OCI-LY3 (cell line): ENCODE results near the gene SNED1.

Experiments
- H2AFZ ChIP-seq: fragments of 200-600, 300-600 bp; shearing (Covaris generic); 2 replicates; pipeline ENCODE4 v1.6.0; 2014; ENCODE audit warnings: antibody characterized with exemption, low read depth, low read length
- H3K27ac ChIP-seq: fragments of 200-600, 300-600 bp; sonication (generic); 2 replicates; pipeline ENCODE4 v1.5.1; 2014; ENCODE audit warnings: mild to moderate bottlenecking, low read length, moderate library complexity, mixed read lengths
- H3K27me3 ChIP-seq: fragments of 200-600, 300-600 bp; sonication (generic); 2 replicates; pipeline ENCODE4 v1.6.1; 2014; ENCODE audit warnings: low read depth, low read length, mixed read lengths
- H3K36me3 ChIP-seq: fragments of 200-600, 300-600 bp; sonication (generic); replicated peaks from 2 replicates; pipeline ENCODE3; 2014; ENCODE audit warnings: low read depth, low read length, mixed read lengths
- H3K4me1 ChIP-seq: fragments of 300-600, 200-600 bp; sonication (generic); 2 replicates; pipeline ENCODE4 v1.6.1; 2014; ENCODE audit warnings: low read length, mixed read lengths
- H3K4me2 ChIP-seq: fragments of 200-600, 300-600 bp; sonication (generic); 2 replicates; pipeline ENCODE4 v1.6.1; 2014; ENCODE audit warnings: low read length, mixed read lengths
- H3K4me3 ChIP-seq: fragments of 300-600, 200-600 bp; sonication (generic); 2 replicates; pipeline ENCODE4 v1.5.1; 2014; ENCODE audit warnings: antibody characterized with exemption, mild to moderate bottlenecking, low read length, moderate library complexity
- H3K79me2 ChIP-seq: fragments of 300-600, 200-600 bp; shearing (Covaris generic); 2 replicates; pipeline ENCODE4 v1.6.1; 2014; ENCODE audit warnings: mild to moderate bottlenecking, low read length, mixed read lengths
- H3K9ac ChIP-seq: fragments of 300-600, 200-600 bp; shearing (Covaris generic); 2 replicates; pipeline ENCODE4 v1.6.0; 2014; ENCODE audit warnings: mild to moderate bottlenecking, low read length, moderate library complexity
- H3K9me3 ChIP-seq: fragments of 200-600, 300-600 bp; shearing (Covaris generic); 2 replicates; pipeline ENCODE4 v1.6.1; 2014; ENCODE audit warnings: low read length, mixed read lengths; ENCODE audit not compliant: insufficient read depth
- H4K20me1 ChIP-seq: fragments of 200-600, 300-600 bp; sonication (generic); 2 replicates; pipeline ENCODE4 v1.6.1; 2016; ENCODE audit warnings: low read length, mixed read lengths; ENCODE audit not compliant: insufficient read depth
- EZH2phosphoT487 ChIP-seq: fragments of 200-600 bp; shearing (Covaris generic); IDR thresholded peaks from 2 replicates; pipeline ENCODE4 v1.6.1; 2018; ENCODE audit warnings: antibody characterized with exemption, mixed run types, low read depth
- TF ChIP-seq, protein P1 (sequence below): fragments of 200-600, 300-600 bp; sonication (generic); IDR thresholded peaks from 2 replicates; pipeline ENCODE4 v1.5.1; 2014; ENCODE audit warnings: antibody characterized with exemption, low read length, low read depth

Gene SNED1

DNA sequence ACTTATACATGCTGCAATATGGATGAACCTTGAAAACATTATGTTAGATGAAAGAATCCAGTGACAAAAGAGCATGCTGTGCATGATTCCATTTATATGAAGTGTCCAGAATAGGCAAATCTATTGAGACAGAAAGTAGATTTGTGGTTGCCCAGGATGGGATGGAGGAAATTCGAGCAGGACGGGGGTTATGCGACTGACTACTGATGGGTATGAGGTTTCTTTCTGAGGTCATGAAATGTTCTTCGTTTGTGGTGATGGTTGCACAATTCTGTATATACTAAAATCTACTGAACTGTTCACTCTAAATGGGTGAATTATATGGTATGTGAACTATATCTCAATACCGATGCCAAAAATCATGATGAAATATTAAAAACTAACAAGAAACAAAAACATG lies 122.6 kb downstream of the SNED1 start:
- H3K27me3 ChIP-seq, result no peaks in the 10 kb centered on the region
- H4K20me1 ChIP-seq, result no peaks in the 10 kb centered on the region
- peaks cover 14% of the 10 kb centered on the region for H3K4me1 ChIP-seq
- H3K79me2 ChIP-seq, result peaks cover 70% of the 10 kb centered on the region
- no peaks in the 10 kb centered on the region for H3K9me3 ChIP-seq
- H3K36me3 ChIP-seq, result peaks cover 44% of the 10 kb centered on the region
- no peak overlapping the region for H3K27ac ChIP-seq
- H3K4me3 ChIP-seq, result no peak overlapping the region
- no peak overlapping the region for H3K9ac ChIP-seq
- H2AFZ ChIP-seq, result no peak overlapping the region
- H3K4me2 ChIP-seq, result no peak overlapping the region
- TF ChIP-seq, protein P1, sequence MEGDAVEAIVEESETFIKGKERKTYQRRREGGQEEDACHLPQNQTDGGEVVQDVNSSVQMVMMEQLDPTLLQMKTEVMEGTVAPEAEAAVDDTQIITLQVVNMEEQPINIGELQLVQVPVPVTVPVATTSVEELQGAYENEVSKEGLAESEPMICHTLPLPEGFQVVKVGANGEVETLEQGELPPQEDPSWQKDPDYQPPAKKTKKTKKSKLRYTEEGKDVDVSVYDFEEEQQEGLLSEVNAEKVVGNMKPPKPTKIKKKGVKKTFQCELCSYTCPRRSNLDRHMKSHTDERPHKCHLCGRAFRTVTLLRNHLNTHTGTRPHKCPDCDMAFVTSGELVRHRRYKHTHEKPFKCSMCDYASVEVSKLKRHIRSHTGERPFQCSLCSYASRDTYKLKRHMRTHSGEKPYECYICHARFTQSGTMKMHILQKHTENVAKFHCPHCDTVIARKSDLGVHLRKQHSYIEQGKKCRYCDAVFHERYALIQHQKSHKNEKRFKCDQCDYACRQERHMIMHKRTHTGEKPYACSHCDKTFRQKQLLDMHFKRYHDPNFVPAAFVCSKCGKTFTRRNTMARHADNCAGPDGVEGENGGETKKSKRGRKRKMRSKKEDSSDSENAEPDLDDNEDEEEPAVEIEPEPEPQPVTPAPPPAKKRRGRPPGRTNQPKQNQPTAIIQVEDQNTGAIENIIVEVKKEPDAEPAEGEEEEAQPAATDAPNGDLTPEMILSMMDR, result no peak
- TF ChIP-seq EZH2phosphoT487, result no peak

GRCh38 chr2:241122376-241123002 lies 124.1 kb downstream of the SNED1 start:
- Histone ChIP-seq H3K4me2 (no peak overlapping the region), H3K27me3 (no peaks in the 10 kb centered on the region), H3K36me3 (peaks cover 49% of the 10 kb centered on the region), H3K4me3 (no peak overlapping the region), H4K20me1 (no peaks in the 10 kb centered on the region), H3K79me2 (peaks cover 69% of the 10 kb centered on the region), H3K9me3 (no peaks in the 10 kb centered on the region), H3K27ac (no peak overlapping the region), H2AFZ (no peak overlapping the region), H3K4me1 (peaks cover 29% of the 10 kb centered on the region), H3K9ac (no peak overlapping the region)
- TF ChIP-seq, protein P1, result no peak
- no peak for TF ChIP-seq EZH2phosphoT487

GRCh38 chr2:241123816-241124536 lies 125.6 kb downstream of the SNED1 start:
- Histone ChIP-seq H3K79me2 (peaks cover 64% of the 10 kb centered on the region), H4K20me1 (no peaks in the 10 kb centered on the region), H3K9ac (peak overlapping the region; percentile 39; the same call in 1 of the 2 replicates), H3K4me2 (peak overlapping the region; percentile 7; the same call in 1 of the 2 replicates), H3K4me1 (peaks cover 44% of the 10 kb centered on the region), H3K36me3 (peaks cover 58% of the 10 kb centered on the region), H2AFZ (no peak overlapping the region), H3K27me3 (no peaks in the 10 kb centered on the region), H3K4me3 (no peak overlapping the region), H3K27ac (peak overlapping the region; percentile 57), H3K9me3 (peaks cover 9% of the 10 kb centered on the region; the same call in 1 of the 2 replicates)
- TF ChIP-seq, protein P1, result no peak
- no peak for TF ChIP-seq EZH2phosphoT487

GRCh38 chr2:241125626-241126025 lies 127.2 kb downstream of the SNED1 start:
- Histone ChIP-seq H3K4me1 (peaks cover 59% of the 10 kb centered on the region), H3K4me2 (peak overlapping the region; percentile 65), H3K27me3 (no peaks in the 10 kb centered on the region), H3K9me3 (peaks cover 9% of the 10 kb centered on the region; the same call in 1 of the 2 replicates), H3K4me3 (peak overlapping the region; percentile 40), H3K36me3 (peaks cover 71% of the 10 kb centered on the region), H3K9ac (peak overlapping the region; percentile 93), H2AFZ (no peak overlapping the region), H3K27ac (peak overlapping the region; percentile 99), H3K79me2 (peaks cover 72% of the 10 kb centered on the region), H4K20me1 (no peaks in the 10 kb centered on the region)
- TF ChIP-seq EZH2phosphoT487, result no peak
- TF ChIP-seq, protein P1, result no peak
